Activated naive CD8-positive, alpha-beta T cell (primary cell): ENCODE measurements around the gene ANK2.

Source experiments
- H3K27ac Mint-ChIP-seq: one replicate; pipeline ENCODE4 v1.8.0; 2021; ENCODE audit warnings: mixed read lengths
- H3K27me3 Mint-ChIP-seq: one replicate; pipeline ENCODE4 v1.8.0; 2021; ENCODE audit warnings: mixed read lengths
- H3K36me3 Mint-ChIP-seq: one replicate; pipeline ENCODE4 v1.8.0; 2021; ENCODE audit warnings: mixed read lengths
- H3K4me1 Mint-ChIP-seq: one replicate; pipeline ENCODE4 v1.8.0; 2021; ENCODE audit warnings: low read depth, mixed read lengths
- H3K4me3 Mint-ChIP-seq: one replicate; pipeline ENCODE4 v1.8.0; 2021; ENCODE audit warnings: mild to moderate bottlenecking, mixed read lengths
- H3K9me3 Mint-ChIP-seq: one replicate; pipeline ENCODE4 v1.8.0; 2021; ENCODE audit warnings: low read depth, mixed read lengths

ANK2 gene

GRCh38 chr4:113094802-113095201 lies 45.3 kb downstream of the ANK2 start:
- H3K27ac Mint-ChIP-seq = no peak overlapping the region
- no peaks in the 10 kb centered on the region for H3K36me3 Mint-ChIP-seq
- no peaks in the 10 kb centered on the region for H3K4me1 Mint-ChIP-seq

GRCh38 chr4:113101669-113102068 lies 52.2 kb downstream of the ANK2 start:
- Mint-ChIP-seq H3K36me3 (no peaks in the 10 kb centered on the region), H3K27ac (no peak overlapping the region), H3K9me3 (no peaks in the 10 kb centered on the region), H3K27me3 (peaks cover 4% of the 10 kb centered on the region), H3K4me1 (no peaks in the 10 kb centered on the region), H3K4me3 (no peak overlapping the region)

More at GRCh38 chr4:113094802-113095201, 45.3 kb downstream of the ANK2 start:
- Mint-ChIP-seq H3K9me3 (no peaks in the 10 kb centered on the region), H3K4me3 (no peak overlapping the region), H3K27me3 (no peaks in the 10 kb centered on the region)

- no peaks in the 10 kb centered on the region for H3K4me1 Mint-ChIP-seq
- no peaks in the 10 kb centered on the region for H3K36me3 Mint-ChIP-seq
- no peaks in the 10 kb centered on the region for H3K9me3 Mint-ChIP-seq
- H3K27ac Mint-ChIP-seq = no peak overlapping the region
- no peak overlapping the region for H3K4me3 Mint-ChIP-seq
- H3K27me3 Mint-ChIP-seq = peaks cover 4% of the 10 kb centered on the region
Measured at GRCh38 chr4:113103556-113103955, 54.1 kb downstream of the ANK2 start.

GRCh38 chr4:113106108-113106507 lies 56.7 kb downstream of the ANK2 start:
- Mint-ChIP-seq H3K36me3 (no peaks in the 10 kb centered on the region), H3K9me3 (no peaks in the 10 kb centered on the region), H3K4me1 (no peaks in the 10 kb centered on the region), H3K4me3 (no peak overlapping the region), H3K27me3 (peaks cover 5% of the 10 kb centered on the region), H3K27ac (no peak overlapping the region)

GRCh38 chr4:113109106-113109718 lies 59.8 kb downstream of the ANK2 start:
- no peaks in the 10 kb centered on the region for H3K36me3 Mint-ChIP-seq
- H3K9me3 Mint-ChIP-seq = no peaks in the 10 kb centered on the region
- H3K4me3 Mint-ChIP-seq = no peak overlapping the region
- H3K4me1 Mint-ChIP-seq = no peaks in the 10 kb centered on the region
- no peak overlapping the region for H3K27ac Mint-ChIP-seq
- peaks cover 1% of the 10 kb centered on the region for H3K27me3 Mint-ChIP-seq

- Mint-ChIP-seq H3K36me3 (no peaks in the 10 kb centered on the region), H3K4me1 (no peaks in the 10 kb centered on the region), H3K9me3 (no peaks in the 10 kb centered on the region), H3K27me3 (peaks cover 1% of the 10 kb centered on the region), H3K27ac (no peak overlapping the region), H3K4me3 (no peak overlapping the region)
Measured at GRCh38 chr4:113112338-113112978, 63.0 kb downstream of the ANK2 start.

- peaks cover 1% of the 10 kb centered on the region for H3K27me3 Mint-ChIP-seq
- H3K4me1 Mint-ChIP-seq = no peaks in the 10 kb centered on the region
- no peaks in the 10 kb centered on the region for H3K36me3 Mint-ChIP-seq
- H3K27ac Mint-ChIP-seq = no peak overlapping the region
- no peak overlapping the region for H3K4me3 Mint-ChIP-seq
- no peaks in the 10 kb centered on the region for H3K9me3 Mint-ChIP-seq
Measured at GRCh38 chr4:113113151-113113550, 63.7 kb downstream of the ANK2 start.

- Mint-ChIP-seq H3K4me3 (no peak overlapping the region), H3K27ac (no peak overlapping the region), H3K27me3 (peaks cover under 1% of the 10 kb centered on the region), H3K36me3 (no peaks in the 10 kb centered on the region), H3K4me1 (no peaks in the 10 kb centered on the region), H3K9me3 (no peaks in the 10 kb centered on the region)
Measured at GRCh38 chr4:113114884-113115283, 65.4 kb downstream of the ANK2 start.

GRCh38 chr4:113116414-113117357 lies 67.2 kb downstream of the ANK2 start:
- Mint-ChIP-seq H3K9me3 (no peaks in the 10 kb centered on the region), H3K36me3 (no peaks in the 10 kb centered on the region), H3K27ac (no peak overlapping the region), H3K4me3 (no peak overlapping the region), H3K27me3 (no peaks in the 10 kb centered on the region), H3K4me1 (no peaks in the 10 kb centered on the region)

GRCh38 chr4:113117358-113117702 lies 67.9 kb downstream of the ANK2 start:
- H3K36me3 Mint-ChIP-seq = no peaks in the 10 kb centered on the region
- no peaks in the 10 kb centered on the region for H3K4me1 Mint-ChIP-seq
- H3K4me3 Mint-ChIP-seq = no peak overlapping the region
- H3K27ac Mint-ChIP-seq = no peak overlapping the region
- H3K9me3 Mint-ChIP-seq = no peaks in the 10 kb centered on the region
- H3K27me3 Mint-ChIP-seq = no peaks in the 10 kb centered on the region

GRCh38 chr4:113122066-113122465 lies 72.6 kb downstream of the ANK2 start:
- Mint-ChIP-seq H3K4me3 (no peak overlapping the region), H3K27ac (no peak overlapping the region), H3K27me3 (peaks cover 2% of the 10 kb centered on the region)

GRCh38 chr4:113125418-113125817 lies 76.0 kb downstream of the ANK2 start:
- Mint-ChIP-seq H3K4me3 (no peak overlapping the region), H3K4me1 (no peaks in the 10 kb centered on the region)

More at GRCh38 chr4:113122066-113122465, 72.6 kb downstream of the ANK2 start:
- Mint-ChIP-seq H3K36me3 (no peaks in the 10 kb centered on the region), H3K9me3 (no peaks in the 10 kb centered on the region), H3K4me1 (no peaks in the 10 kb centered on the region)

GRCh38 chr4:113131136-113131535 lies 81.7 kb downstream of the ANK2 start:
- Mint-ChIP-seq H3K9me3 (no peaks in the 10 kb centered on the region), H3K4me3 (no peak overlapping the region)

More at GRCh38 chr4:113125418-113125817, 76.0 kb downstream of the ANK2 start:
- Mint-ChIP-seq H3K36me3 (no peaks in the 10 kb centered on the region), H3K9me3 (no peaks in the 10 kb centered on the region), H3K27ac (no peak overlapping the region), H3K27me3 (peaks cover 2% of the 10 kb centered on the region)

GRCh38 chr4:113131621-113132020 lies 82.2 kb downstream of the ANK2 start:
- no peaks in the 10 kb centered on the region for H3K4me1 Mint-ChIP-seq
- H3K4me3 Mint-ChIP-seq = no peak overlapping the region
- H3K27me3 Mint-ChIP-seq = peaks cover 3% of the 10 kb centered on the region
- H3K27ac Mint-ChIP-seq = no peak overlapping the region
- H3K36me3 Mint-ChIP-seq = no peaks in the 10 kb centered on the region
- H3K9me3 Mint-ChIP-seq = no peaks in the 10 kb centered on the region

More at GRCh38 chr4:113131136-113131535, 81.7 kb downstream of the ANK2 start:
- Mint-ChIP-seq H3K27me3 (peaks cover 2% of the 10 kb centered on the region), H3K27ac (no peak overlapping the region), H3K4me1 (no peaks in the 10 kb centered on the region), H3K36me3 (no peaks in the 10 kb centered on the region)

GRCh38 chr4:113141901-113142346 lies 92.5 kb downstream of the ANK2 start:
- Mint-ChIP-seq H3K36me3 (no peaks in the 10 kb centered on the region), H3K4me1 (no peaks in the 10 kb centered on the region), H3K9me3 (no peaks in the 10 kb centered on the region), H3K4me3 (no peak overlapping the region), H3K27me3 (peaks cover 2% of the 10 kb centered on the region), H3K27ac (no peak overlapping the region)
